Cerebellar nuclear complex (tissue), 1 donor: Measurements from ENCODE around the gene EXOC3.
"Not testable (repeated sequence)": the region's sequence is repeated elsewhere in the genome, so short reads cannot be mapped to it uniquely, and the experiment has no call there.

Source experiments
- DNase-seq, 2 experiments: peaks; one replicate each; lab custom pipeline; 2025; lab: John Stamatoyannopoulos, UW

Gene EXOC3

GRCh38 chr5:502325-503079 lies 59.5 kb downstream of the EXOC3 start:
- DNase-seq, result no peak

DNA sequence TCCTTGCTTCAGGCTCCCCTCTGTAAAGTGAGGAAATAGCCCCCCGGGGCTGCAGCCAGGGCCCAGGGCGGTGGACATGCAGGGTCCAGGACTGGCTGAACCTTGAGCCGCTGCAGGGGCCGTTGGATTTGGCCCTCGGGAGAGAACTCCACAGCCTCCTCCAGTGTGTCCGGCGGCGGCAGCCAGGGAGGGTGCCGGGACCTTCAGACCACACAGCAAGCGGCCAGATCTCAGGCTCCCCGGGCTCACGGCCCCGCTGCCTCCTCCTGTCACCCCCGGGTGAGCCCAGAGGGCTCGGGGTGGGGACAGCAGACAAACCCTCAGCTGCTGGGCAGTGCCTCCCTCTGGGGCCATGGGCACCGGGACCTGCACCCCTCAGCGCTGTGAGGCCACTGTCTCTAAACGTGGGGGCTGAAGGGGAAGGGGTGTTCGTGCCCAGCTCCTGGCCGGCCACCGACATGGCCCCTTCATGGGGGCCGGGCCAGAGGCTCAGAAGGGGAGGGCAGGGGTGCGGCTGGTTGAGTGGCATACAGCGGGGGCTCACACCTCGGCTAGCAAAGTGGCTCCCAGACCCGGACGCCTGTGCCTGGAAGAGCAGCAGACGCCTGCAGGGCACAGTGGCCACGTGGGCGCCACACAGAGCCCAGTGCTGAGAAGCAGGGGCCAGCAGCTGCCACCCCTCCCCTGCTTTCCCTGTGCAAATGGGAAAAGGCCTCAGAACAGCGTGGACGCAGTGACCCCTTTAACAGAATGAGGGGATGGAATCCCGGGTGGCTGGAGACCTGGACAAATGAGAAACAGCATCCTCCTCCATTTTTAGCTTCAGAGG lies 61.6 kb downstream of the EXOC3 start:
- no peak for DNase-seq

GRCh38 chr5:505951-506525 lies 63.1 kb downstream of the EXOC3 start:
- DNase-seq, result no peak

GRCh38 chr5:507986-508575 lies 65.1 kb downstream of the EXOC3 start:
- DNase-seq, result not testable (repeated sequence)

DNA sequence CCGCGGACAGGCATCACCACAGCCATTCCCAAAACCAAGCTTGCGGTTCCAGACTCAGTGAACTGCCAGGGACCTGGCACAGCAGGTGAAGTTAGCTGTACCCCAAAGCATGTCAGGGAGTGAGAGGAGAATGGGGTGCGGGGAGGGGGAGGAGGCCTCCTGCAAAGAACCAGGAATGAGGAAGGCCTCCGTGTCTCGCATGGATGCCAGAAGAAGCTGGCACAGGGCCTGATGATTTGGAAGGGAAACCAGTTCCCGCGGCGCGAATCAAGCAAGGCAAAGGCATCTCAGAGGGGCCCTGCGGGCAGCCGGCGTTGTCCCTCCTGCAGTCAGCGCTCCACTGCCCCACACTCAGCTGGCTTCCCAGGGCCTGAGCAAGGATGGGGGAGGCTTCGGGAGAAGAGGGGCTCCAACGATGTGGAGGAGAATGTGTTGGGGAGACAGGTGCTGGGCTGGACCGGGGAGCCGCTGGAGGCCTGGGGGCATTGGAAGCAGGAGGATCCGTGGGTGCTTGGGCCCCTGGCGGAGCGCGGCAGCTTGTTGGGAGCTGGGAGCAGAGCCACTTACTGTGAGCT lies 66.7 kb downstream of the EXOC3 start:
- DNase-seq, result no peak

DNA sequence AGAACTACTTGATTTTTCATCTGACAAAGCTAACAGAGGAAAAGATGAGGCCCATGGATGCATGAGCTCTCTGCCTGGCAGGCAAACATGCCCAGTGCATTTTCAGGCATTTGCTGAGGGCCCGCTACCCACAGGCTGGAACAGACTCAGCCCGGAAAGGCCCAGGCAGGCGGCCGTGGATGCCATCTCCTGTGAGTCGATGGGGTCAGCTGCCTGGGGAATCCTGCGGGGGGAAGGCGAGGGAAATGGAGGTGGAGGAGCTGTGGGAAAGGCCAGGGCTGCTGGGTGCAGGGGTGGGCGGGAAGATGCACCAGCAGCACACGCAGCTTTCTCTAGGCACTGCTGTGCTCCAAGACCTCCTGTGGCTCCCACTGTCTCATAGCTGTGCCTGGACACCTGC lies 67.5 kb downstream of the EXOC3 start:
- DNase-seq, result no peak

DNA sequence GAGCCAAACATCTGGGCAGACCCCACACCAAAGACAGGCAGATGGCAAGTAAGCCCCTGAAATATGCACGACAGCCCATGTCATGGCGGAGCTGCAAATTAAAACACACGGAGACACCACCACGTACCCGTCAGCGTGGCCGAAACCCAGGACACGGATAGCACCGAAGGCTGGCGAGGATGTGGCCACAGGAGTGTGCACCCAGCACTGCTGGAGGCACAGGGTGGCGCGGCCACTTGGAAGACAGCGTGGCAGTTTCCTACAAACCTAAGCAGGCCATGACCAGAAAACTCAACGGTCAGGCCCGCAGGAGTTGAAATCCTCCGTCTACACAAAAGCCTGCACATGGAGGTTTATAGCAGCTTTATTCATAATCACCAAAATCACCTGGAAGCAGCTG lies 68.5 kb downstream of the EXOC3 start:
- DNase-seq, result no peak

DNA sequence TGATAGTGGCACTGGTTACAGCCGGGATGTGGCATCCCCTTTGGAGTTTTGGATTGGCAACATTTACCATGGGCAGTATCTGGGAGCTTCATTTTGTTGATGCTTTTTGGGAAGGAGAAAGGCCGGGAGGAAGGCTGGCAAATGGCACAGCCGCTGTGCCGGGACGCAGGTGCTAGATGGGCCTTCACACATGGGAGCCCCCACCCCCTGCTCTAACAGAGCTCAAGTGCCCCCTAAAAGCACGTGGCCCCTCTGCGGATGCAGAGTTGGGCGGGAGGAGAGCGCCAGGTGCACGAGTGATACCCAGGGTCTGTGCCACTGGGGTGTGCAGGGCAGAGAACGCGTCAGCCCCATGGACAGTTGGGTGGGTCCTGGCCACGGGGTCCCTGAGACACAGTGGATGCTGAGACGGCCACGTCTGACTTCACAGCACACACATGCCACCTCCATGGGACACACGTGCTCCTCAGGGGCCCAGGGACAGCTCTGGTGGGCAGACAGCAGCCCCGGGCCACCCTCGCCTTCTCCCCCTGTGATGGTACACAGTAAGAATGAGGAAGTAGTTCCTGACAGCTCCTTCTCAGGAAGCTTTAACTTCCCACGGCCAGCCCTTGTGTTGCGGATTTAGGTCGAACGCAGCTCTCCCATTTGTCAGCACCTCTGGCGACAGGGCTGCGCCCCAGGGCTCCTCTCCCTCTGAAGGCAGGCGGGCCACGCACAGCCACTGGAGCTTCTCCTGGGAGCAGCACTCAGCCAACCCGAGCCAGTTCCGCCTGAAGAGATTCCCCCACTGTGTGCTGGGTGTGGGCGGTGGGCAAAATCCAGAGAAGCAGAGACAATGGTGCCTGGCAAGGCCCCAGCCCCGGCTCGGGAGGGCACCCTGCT lies 70.5 kb downstream of the EXOC3 start:
- no peak for DNase-seq

DNA sequence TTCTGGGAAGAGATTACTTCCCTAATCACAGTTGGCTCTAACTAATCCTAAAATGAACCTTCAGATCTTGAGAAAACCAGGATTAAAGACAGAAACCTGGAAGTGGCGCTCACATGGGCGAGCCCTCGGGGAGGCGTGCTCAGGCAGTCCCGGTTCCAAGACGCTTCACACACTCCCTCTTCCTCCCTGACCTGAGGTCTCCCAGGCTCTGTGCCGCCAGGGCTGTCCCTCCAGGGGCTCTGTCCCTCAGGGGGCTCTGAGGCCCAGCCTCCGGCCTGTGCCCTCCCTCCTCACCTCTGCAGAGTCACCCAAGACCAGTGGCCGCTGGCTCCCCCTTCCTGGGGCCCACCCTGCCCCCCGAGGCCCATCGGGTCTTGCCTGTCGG lies 71.1 kb downstream of the EXOC3 start:
- DNase-seq, result no peak

DNA sequence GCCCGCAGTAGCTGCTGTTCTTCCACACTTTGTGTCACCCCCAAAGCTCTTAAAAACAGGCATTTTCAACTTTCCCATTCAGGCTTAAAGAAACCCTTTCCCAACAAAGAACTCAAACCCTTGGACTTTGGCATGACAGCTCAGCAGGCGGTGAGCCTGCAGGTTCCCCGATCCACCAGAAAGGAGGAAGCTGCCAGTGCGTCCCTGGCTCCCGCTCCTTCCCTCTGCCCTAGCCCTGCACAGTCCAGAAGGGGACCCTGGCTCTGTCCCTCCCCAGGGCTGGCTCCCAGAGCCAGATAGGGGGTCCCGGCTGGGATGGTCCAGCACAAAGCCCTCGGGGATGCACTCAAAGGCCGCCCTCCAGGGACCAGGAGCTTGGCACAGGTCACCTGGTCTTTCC lies 71.7 kb downstream of the EXOC3 start:
- no peak for DNase-seq

GRCh38 chr5:515273-515836 lies 72.4 kb downstream of the EXOC3 start:
- no peak for DNase-seq

- DNase-seq, result peak; percentile 32 to 57
These were observed 73.5 kb downstream of the EXOC3 start for GRCh38 chr5:516338-516925.
